GM12878 (cell line): ENCODE measurements around the gene EPB41L2. TPM values are rescaled to one million over a fixed set of nuclear protein-coding genes. Genes with fewer than 3 reads are reported as not detected.

Experiments
- ATAC-seq: fragments of 200-7000 bp; cut with Tn5 transposase; 3 replicates; pipeline ENCODE4 v1.9.1; 2020; ENCODE audit warnings: mild to moderate bottlenecking, moderate library complexity
- BruUV-seq: library from RNA; stranded (reverse); fragments of 400-500 nt; replicated peaks from 2 replicates; lab custom pipeline; 2021; lab: Mats Ljungman, UMichigan
- CTCF ChIA-PET: fragments of 300-600 bp; sonication (Branson Sonifier 250); formaldehyde crosslinking; extraction: SDS; loops from one replicate; lab custom pipeline; 2021; ENCODE audit warnings: inconsistent platforms; lab: Yijun Ruan, JAX
- POLR2A ChIA-PET: fragments of 350-600 bp; formaldehyde crosslinking; extraction: SDS; loops from one replicate; lab custom pipeline; 2021; ENCODE audit warnings: inconsistent platforms; lab: Charles Lee
- RAD21 ChIA-PET: fragments of 300-600 bp; sonication (Branson Sonifier 250); formaldehyde crosslinking; loops from one replicate; lab custom pipeline; 2023; ENCODE audit warnings: antibody characterized with exemption; ENCODE audit not compliant: unreplicated experiment; lab: Charles Lee
- SMC1A ChIA-PET: fragments of 300-600 bp; sonication (Branson Sonifier 250); formaldehyde crosslinking; loops from one replicate; lab custom pipeline; 2023; ENCODE audit not compliant: unreplicated experiment, uncharacterized antibody; lab: Charles Lee
- DNase-seq: peaks from one replicate; pipeline ENCODE4 v3.0.0-alpha.2; 2011; ENCODE audit warnings: low read depth, low spot score
- FAIRE-seq: peaks from 3 replicates; lab custom pipeline; 2011; peaks lifted over from hg19 to GRCh38; lab: Jason Lieb, UNC
- H2AFZ ChIP-seq: 2 replicates; pipeline ENCODE4 v1.6.0; 2011; ENCODE audit warnings: low read depth, low read length, control low read depth; ENCODE audit not compliant: control insufficient read depth
- H3K27ac ChIP-seq: 2 replicates; pipeline ENCODE4 v1.5.1; 2011; ENCODE audit warnings: control low read depth; ENCODE audit not compliant: control insufficient read depth, insufficient read depth
- H3K27me3 ChIP-seq, 2 experiments: replicated peaks in 1 of 2; 2 replicates each; pipeline versions ENCODE4 v1.6.0 to v1.6.1; 2011; ENCODE audit warnings: low read length in 1 of 2; ENCODE audit not compliant: control insufficient read depth in 2 of 2, insufficient read depth in 2 of 2
- H3K36me3 ChIP-seq, 2 experiments: 2 replicates each; pipeline ENCODE4 v1.5.1; 2011; ENCODE audit warnings: low read length in 1 of 2; ENCODE audit not compliant: control insufficient read depth in 2 of 2, insufficient read depth in 2 of 2
- H3K4me1 ChIP-seq: 2 replicates; pipeline ENCODE4 v1.6.1; 2011; ENCODE audit warnings: mild to moderate bottlenecking, low read length, moderate library complexity, mixed read lengths; ENCODE audit not compliant: control insufficient read depth, insufficient read depth
- H3K4me2 ChIP-seq: 2 replicates; pipeline ENCODE4 v1.6.0; 2011; ENCODE audit warnings: control low read depth; ENCODE audit not compliant: control insufficient read depth, insufficient read depth
- H3K4me3 ChIP-seq: fragments of 200-600 bp; sonication (generic); 2 replicates; pipeline ENCODE4 v1.5.1; 2016
- H3K79me2 ChIP-seq: 2 replicates; pipeline ENCODE4 v1.6.0; 2011; ENCODE audit warnings: low read length; ENCODE audit not compliant: control insufficient read depth, insufficient read depth
- H3K9ac ChIP-seq: 2 replicates; pipeline ENCODE4 v1.8.0; 2011; ENCODE audit warnings: low read length, control low read depth, mixed read lengths; ENCODE audit not compliant: control insufficient read depth, insufficient read depth
- H3K9me3 ChIP-seq: replicated peaks from 3 replicates; pipeline ENCODE4 v1.5.1; 2011; ENCODE audit warnings: mild to moderate bottlenecking, low read length; ENCODE audit not compliant: control insufficient read depth, insufficient read depth
- H4K20me1 ChIP-seq: 2 replicates; pipeline ENCODE4 v1.6.0; 2011; ENCODE audit not compliant: control insufficient read depth, insufficient read depth
- DPF2 ChIP-seq: fragments of 450-650 bp; IDR thresholded peaks from 2 replicates; pipeline ENCODE4 v1.6.1; 2017; ENCODE audit warnings: mild to moderate bottlenecking
- KLF5 ChIP-seq: fragments of 450-650 bp; IDR thresholded peaks from 2 replicates; pipeline ENCODE4 v1.6.1; 2014; ENCODE audit warnings: mild to moderate bottlenecking; ENCODE audit not compliant: partially characterized antibody
- POU2F2 ChIP-seq: IDR thresholded peaks from 3 replicates; pipeline ENCODE4 v1.6.1; 2011; ENCODE audit warnings: low read depth, mild to moderate bottlenecking, low read length, borderline replicate concordance
- RBBP5 ChIP-seq: fragments of 200-600 bp; sonication (generic); conservative IDR thresholded peaks from 2 replicates; pipeline ENCODE4 v1.6.1; 2016
- SMAD1 ChIP-seq: fragments of 450-650 bp; IDR thresholded peaks from 2 replicates; pipeline ENCODE4 v1.6.1; 2018; ENCODE audit warnings: mild to moderate bottlenecking, low read depth; ENCODE audit not compliant: partially characterized antibody
- SUZ12 ChIP-seq: fragments of 200-600 bp; sonication (generic); IDR thresholded peaks from one replicate; pipeline ENCODE4 v1.6.1; 2018; ENCODE audit warnings: antibody characterized with exemption, mild to moderate bottlenecking; ENCODE audit not compliant: unreplicated experiment
- TCF7 ChIP-seq: IDR thresholded peaks from 2 replicates; pipeline ENCODE4 v1.6.1; 2014; ENCODE audit warnings: antibody characterized with exemption, borderline replicate concordance
- WGBS: methylation state at CpG from one replicate; pipeline ENCODE4 v1.1.6; 2016; ENCODE audit warnings: low lambda C conversion rate; ENCODE audit not compliant: insufficient replicate concordance, insufficient coverage; ENCODE audit errors: missing lambda C conversion rate; 5-methylcytosine and 5-hydroxymethylcytosine counted together
- in situ Hi-C: fragments of 300-500 bp; cut with MboI; formaldehyde crosslinking; loops from 9 replicates; pipeline ENCODE4 v1.14.3; 2018; ENCODE audit warnings: mixed read lengths
- intact Hi-C: fragments of 100-400 bp; cut with micrococcal nuclease; formaldehyde crosslinking; loops from one replicate; pipeline ENCODE4 v1.14.2; 2022; ENCODE audit not compliant: unreplicated experiment
- polyA plus RNA-seq, 11 experiments: library from polyadenylated mRNA; depleted of rRNA in 4 of 11; unstranded in 6 of 11; stranded (reverse) in 5 of 11; fragments of >200 nt; fragmentation: Nextera tagmentation in 4 of 11; fragmentation: Illumina TruSeq in 1 of 11; extraction: Ambion mirVana in 4 of 11; extraction: Trizol in 1 of 11; gene quantifications; 1 replicate in 1 of 11; 2 replicates in 10 of 11; pipeline versions ENCODE4 v1.2.1 to v1.2.3, GENCODE V29; 2011 to 2016; ENCODE audit warnings: inconsistent platforms in 2 of 11, missing spikeins in 2 of 11, low read depth in 1 of 11
- total RNA-seq, 4 experiments: library from RNA; depleted of rRNA in 3 of 4; stranded (reverse); fragments of >200 nt in 3 of 4; fragmentation: Illumina TruSeq in 1 of 4; extraction: Trizol in 1 of 4; gene quantifications; 2 replicates each; pipeline versions ENCODE4 v1.2.1 to v1.2.3, GENCODE V29; 2013 to 2021
- TF ChIP-seq, protein P1 (sequence below): fragments of 450-650 bp; IDR thresholded peaks from 2 replicates; pipeline ENCODE4 v1.6.1; 2018; ENCODE audit warnings: mild to moderate bottlenecking, low read depth, moderate library complexity; ENCODE audit not compliant: partially characterized antibody
- TF ChIP-seq, protein P2 (sequence below): IDR thresholded peaks from 2 replicates; pipeline ENCODE4 v1.6.1; 2011; ENCODE audit warnings: borderline replicate concordance, low read depth, mild to moderate bottlenecking, moderate library complexity, mixed read lengths, low read length; ENCODE audit not compliant: insufficient read depth; ENCODE audit errors: extremely low read length
- TF ChIP-seq, protein P3 (sequence below): fragments of 450-650 bp; IDR thresholded peaks from 2 replicates; pipeline ENCODE4 v1.6.1; 2017; ENCODE audit warnings: antibody characterized with exemption, mild to moderate bottlenecking, moderate library complexity

EPB41L2 gene
- total and polyA plus RNA-seq, 10 of the 15 experiments (the other 5 are each of a cell fraction or from before 2014, with no cell fraction given), result 7.4 to 41.6 (median 19.0) TPM

DNA sequence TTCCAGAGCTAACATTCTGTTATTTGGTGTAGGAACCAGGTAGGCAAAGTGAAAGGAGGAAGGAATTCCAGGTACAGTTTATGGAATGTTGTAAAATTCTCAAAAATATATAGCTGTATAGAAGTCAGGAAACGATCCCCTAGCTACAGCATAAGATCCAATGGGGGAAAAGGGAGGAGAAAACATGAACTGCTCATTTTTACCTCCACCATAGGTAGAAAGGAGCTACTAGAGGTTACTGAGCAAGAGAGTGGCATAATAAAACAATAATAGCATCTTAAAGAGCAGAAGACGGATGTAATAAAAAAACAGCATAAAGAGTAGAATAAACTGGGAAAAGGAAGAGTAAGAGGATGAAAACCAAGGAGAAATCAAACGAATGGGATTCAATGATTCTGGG is 26.9 kb downstream of the EPB41L2 start:
- intact Hi-C loops (no loop called here), in situ Hi-C loops (no loop called here)
- DNase-seq (no peak), FAIRE-seq (no peak), ATAC-seq (no peak)
- POLR2A ChIA-PET, result no interaction called here
- CTCF ChIA-PET, result interaction anchor here (1.0 kb wide), 1 partner anchor 151 kb away, joined by 3 read pairs; no protein-coding TSS in a partner anchor
- SMC1A ChIA-PET, result interaction anchor here (1.3 kb wide), 1 partner anchor 15 kb away, joined by 3 read pairs; no protein-coding TSS in a partner anchor
- no peak overlapping the region for H3K27ac ChIP-seq
- TF ChIP-seq DPF2 (no peak), KLF5 (no peak), POU2F2 (no peak), TCF7 (no peak), SMAD1 (no peak), SUZ12 (no peak), RBBP5 (no peak)
- TF ChIP-seq, protein P1, sequence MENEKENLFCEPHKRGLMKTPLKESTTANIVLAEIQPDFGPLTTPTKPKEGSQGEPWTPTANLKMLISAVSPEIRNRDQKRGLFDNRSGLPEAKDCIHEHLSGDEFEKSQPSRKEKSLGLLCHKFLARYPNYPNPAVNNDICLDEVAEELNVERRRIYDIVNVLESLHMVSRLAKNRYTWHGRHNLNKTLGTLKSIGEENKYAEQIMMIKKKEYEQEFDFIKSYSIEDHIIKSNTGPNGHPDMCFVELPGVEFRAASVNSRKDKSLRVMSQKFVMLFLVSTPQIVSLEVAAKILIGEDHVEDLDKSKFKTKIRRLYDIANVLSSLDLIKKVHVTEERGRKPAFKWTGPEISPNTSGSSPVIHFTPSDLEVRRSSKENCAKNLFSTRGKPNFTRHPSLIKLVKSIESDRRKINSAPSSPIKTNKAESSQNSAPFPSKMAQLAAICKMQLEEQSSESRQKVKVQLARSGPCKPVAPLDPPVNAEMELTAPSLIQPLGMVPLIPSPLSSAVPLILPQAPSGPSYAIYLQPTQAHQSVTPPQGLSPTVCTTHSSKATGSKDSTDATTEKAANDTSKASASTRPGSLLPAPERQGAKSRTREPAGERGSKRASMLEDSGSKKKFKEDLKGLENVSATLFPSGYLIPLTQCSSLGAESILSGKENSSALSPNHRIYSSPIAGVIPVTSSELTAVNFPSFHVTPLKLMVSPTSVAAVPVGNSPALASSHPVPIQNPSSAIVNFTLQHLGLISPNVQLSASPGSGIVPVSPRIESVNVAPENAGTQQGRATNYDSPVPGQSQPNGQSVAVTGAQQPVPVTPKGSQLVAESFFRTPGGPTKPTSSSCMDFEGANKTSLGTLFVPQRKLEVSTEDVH, result no peak
- TF ChIP-seq, protein P2, sequence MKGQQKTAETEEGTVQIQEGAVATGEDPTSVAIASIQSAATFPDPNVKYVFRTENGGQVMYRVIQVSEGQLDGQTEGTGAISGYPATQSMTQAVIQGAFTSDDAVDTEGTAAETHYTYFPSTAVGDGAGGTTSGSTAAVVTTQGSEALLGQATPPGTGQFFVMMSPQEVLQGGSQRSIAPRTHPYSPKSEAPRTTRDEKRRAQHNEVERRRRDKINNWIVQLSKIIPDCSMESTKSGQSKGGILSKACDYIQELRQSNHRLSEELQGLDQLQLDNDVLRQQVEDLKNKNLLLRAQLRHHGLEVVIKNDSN, result no peak
- TF ChIP-seq, protein P3, sequence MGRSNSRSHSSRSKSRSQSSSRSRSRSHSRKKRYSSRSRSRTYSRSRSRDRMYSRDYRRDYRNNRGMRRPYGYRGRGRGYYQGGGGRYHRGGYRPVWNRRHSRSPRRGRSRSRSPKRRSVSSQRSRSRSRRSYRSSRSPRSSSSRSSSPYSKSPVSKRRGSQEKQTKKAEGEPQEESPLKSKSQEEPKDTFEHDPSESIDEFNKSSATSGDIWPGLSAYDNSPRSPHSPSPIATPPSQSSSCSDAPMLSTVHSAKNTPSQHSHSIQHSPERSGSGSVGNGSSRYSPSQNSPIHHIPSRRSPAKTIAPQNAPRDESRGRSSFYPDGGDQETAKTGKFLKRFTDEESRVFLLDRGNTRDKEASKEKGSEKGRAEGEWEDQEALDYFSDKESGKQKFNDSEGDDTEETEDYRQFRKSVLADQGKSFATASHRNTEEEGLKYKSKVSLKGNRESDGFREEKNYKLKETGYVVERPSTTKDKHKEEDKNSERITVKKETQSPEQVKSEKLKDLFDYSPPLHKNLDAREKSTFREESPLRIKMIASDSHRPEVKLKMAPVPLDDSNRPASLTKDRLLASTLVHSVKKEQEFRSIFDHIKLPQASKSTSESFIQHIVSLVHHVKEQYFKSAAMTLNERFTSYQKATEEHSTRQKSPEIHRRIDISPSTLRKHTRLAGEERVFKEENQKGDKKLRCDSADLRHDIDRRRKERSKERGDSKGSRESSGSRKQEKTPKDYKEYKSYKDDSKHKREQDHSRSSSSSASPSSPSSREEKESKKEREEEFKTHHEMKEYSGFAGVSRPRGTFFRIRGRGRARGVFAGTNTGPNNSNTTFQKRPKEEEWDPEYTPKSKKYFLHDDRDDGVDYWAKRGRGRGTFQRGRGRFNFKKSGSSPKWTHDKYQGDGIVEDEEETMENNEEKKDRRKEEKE, result no peak
- 91% methylated on average over 3 of the region's 3 CpGs for WGBS
- BruUV-seq, result no TSS peak
- H4K20me1 ChIP-seq, result no peaks in the 10 kb centered on the region
- H3K27me3 ChIP-seq, result no peaks in the 10 kb centered on the region
- H3K79me2 ChIP-seq, result peaks cover 10% of the 10 kb centered on the region
- no peak overlapping the region for H3K9ac ChIP-seq
- no peaks in the 10 kb centered on the region for H3K36me3 ChIP-seq
- H3K4me3 ChIP-seq, result no peak overlapping the region
- H3K9me3 ChIP-seq, result no peaks in the 10 kb centered on the region
- no peaks in the 10 kb centered on the region for H3K4me1 ChIP-seq
- RAD21 ChIA-PET, result interaction anchor here (1.2 to 1.8 kb wide), 2 partner anchors 8 to 24 kb away, joined by 4 read pairs; no protein-coding TSS in a partner anchor
- no peak overlapping the region for H2AFZ ChIP-seq
- no peak overlapping the region for H3K4me2 ChIP-seq
